Measurements from ENCODE around the gene DGKG. TPM values are rescaled to one million over a fixed set of nuclear protein-coding genes. Genes with fewer than 3 reads are reported as not detected.

DGKG gene
- total and polyA plus RNA-seq, 8 donors, result 0.12 to 26.3 (median 2.7) TPM

DNA sequence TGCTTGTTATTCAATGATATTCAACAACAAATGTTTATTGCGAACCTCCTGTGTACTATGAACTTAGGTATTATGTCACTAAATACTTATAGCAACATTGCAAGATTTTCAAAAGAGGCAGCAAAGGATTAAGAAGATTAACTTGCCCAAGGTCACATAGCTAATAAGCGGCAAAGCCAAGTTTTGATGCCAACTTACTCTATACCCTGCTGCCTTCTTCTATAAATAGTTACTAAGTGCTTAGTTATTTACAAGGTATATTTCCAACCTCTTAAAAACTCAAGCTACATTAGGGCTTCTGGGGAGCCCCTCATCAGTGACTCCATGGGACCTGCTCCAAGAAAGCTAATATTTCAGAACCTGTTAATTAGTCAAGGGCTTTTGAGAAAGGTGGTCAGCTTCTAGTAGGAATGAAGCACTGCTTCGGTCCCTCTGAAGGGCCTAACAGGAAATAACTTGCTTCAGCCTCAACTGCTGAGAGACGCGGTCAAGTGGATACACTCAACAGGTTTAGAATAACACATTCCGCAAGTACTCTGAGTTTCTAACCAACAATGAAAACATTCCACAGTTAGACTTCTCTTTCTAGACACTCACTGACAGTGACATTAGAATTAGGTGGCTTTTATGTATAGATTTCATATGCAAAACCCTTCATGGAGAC lies 125.5 kb downstream of the DGKG start:
- Histone ChIP-seq H3K27ac (no peak overlapping the region), H3K36me3 (no peaks in the 10 kb centered on the region), H3K9me3 (no peaks in the 10 kb centered on the region), H3K4me3 (no peak overlapping the region), H3K4me1 (peaks cover 3 to 32% (median 6%) of the 10 kb centered on the region in 4 donors), H3K27me3 (no peaks in the 10 kb centered on the region)
- intact Hi-C loops (cut with DNase I; ENCODE audit: low total_unique reads), result no loop called here
- WGBS, 5 donors, result 75 to 87% (median 81%) methylated on average over 6 of the region's 6 CpGs
- no peak for DNase-seq
- TF ChIP-seq EP300 (IDR thresholded peaks at IDR 0.05) (no peak), POLR2AphosphoS5 (IDR thresholded peaks at IDR 0.05) (no peak), POLR2A (IDR thresholded peaks at IDR 0.05) (no peak)
- TF ChIP-seq, protein P1, sequence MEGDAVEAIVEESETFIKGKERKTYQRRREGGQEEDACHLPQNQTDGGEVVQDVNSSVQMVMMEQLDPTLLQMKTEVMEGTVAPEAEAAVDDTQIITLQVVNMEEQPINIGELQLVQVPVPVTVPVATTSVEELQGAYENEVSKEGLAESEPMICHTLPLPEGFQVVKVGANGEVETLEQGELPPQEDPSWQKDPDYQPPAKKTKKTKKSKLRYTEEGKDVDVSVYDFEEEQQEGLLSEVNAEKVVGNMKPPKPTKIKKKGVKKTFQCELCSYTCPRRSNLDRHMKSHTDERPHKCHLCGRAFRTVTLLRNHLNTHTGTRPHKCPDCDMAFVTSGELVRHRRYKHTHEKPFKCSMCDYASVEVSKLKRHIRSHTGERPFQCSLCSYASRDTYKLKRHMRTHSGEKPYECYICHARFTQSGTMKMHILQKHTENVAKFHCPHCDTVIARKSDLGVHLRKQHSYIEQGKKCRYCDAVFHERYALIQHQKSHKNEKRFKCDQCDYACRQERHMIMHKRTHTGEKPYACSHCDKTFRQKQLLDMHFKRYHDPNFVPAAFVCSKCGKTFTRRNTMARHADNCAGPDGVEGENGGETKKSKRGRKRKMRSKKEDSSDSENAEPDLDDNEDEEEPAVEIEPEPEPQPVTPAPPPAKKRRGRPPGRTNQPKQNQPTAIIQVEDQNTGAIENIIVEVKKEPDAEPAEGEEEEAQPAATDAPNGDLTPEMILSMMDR (IDR thresholded peaks at IDR 0.05), result no peak

DNA sequence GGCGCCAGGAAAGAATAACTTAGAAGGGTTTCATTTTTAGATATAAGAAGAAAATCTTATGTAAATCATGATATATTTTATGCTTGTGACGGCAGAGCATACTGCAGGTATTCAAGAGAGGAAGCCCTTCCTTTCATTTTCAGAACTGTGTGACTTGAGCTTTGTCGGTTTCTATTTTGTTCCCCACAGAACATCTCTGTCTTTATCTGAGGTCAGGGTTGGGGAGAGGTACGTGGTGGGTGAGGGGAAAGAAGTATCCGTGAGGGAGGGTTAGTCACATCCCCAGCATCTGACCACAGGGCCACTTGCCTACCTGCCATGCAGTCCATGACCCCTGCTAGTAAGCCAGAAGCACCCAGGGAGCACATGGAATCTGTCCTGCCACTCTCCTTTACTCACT lies 126.5 kb downstream of the DGKG start:
- intact Hi-C loops (cut with DNase I; ENCODE audit: low total_unique reads), result no loop called here
- TF ChIP-seq POLR2AphosphoS5 (IDR thresholded peaks at IDR 0.05) (no peak), EP300 (IDR thresholded peaks at IDR 0.05) (no peak), POLR2A (IDR thresholded peaks at IDR 0.05) (no peak)
- TF ChIP-seq, protein P1 (IDR thresholded peaks at IDR 0.05), result no peak

DNA sequence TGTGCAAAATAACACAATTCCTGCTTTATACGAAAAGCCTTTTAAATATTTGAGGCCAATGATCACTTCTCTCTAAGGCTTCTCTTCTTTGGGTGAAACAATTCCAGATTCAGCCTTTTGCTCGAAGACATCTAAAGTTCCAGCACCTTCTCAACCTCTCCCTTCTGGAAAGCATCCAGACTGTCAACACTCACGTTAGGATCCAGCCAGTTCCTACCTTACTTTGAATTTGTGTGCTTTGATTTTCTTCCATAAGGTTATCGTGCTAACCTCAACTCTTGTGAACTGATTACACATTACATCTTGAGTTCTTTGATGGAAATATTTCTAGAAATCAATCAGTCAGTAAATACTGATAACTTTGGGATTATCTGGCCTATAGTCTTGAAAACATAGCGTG lies 127.9 kb downstream of the DGKG start:
- no peak for TF ChIP-seq EP300 (IDR thresholded peaks at IDR 0.05)
- TF ChIP-seq POLR2A (IDR thresholded peaks at IDR 0.05), result no peak
- TF ChIP-seq, protein P1 (IDR thresholded peaks at IDR 0.05), result no peak
- TF ChIP-seq POLR2AphosphoS5 (IDR thresholded peaks at IDR 0.05), result peak in 2 of 3 donors; percentile 23 to 36
- peak in 1 of 2 donors; percentile 31 for DNase-seq
- WGBS, 5 donors, result 31 to 54% (median 51%) methylated on average over 5 of the region's 5 CpGs
- H3K27ac ChIP-seq, result no peak overlapping the region
- H3K4me1 ChIP-seq, result peaks cover 3 to 25% (median 4%) of the 10 kb centered on the region in 4 donors
- H3K9me3 ChIP-seq, result no peaks in the 10 kb centered on the region
- intact Hi-C loops (cut with DNase I; ENCODE audit: low total_unique reads), result no loop called here
- H3K4me3 ChIP-seq, result no peak overlapping the region
- H3K27me3 ChIP-seq, result no peaks in the 10 kb centered on the region
- no peaks in the 10 kb centered on the region for H3K36me3 ChIP-seq

More for the DNA sequence above, 126.5 kb downstream of the DGKG start:
- WGBS, 5 donors, result 30 to 51% (median 48%) methylated on average over 5 of the region's 5 CpGs
- Histone ChIP-seq H3K9me3 (no peaks in the 10 kb centered on the region), H3K4me1 (peaks cover 3 to 32% (median 5%) of the 10 kb centered on the region in 4 donors), H3K27ac (no peak overlapping the region), H3K4me3 (no peak overlapping the region), H3K27me3 (no peaks in the 10 kb centered on the region), H3K36me3 (no peaks in the 10 kb centered on the region)
- DNase-seq, result no peak

DNA sequence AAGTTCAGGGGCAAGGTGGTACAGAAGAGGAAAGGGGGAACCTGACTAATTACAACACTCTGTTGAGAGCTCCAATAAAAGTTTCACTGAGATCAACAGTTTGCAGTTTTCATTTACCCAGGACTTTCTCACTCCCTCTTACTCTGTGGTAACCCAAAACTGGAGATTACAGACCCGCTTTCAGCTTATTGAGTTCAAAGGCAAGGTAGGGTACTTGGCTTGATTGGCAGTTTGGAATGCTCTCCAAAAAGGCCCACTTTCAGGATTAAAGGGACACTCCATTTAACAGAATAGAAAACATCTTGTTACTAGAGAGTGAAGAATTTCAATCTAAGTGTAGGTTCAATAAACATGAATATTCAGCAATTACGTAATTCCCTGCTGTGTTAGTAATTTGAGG lies 135.6 kb downstream of the DGKG start:
- TF ChIP-seq EP300 (IDR thresholded peaks at IDR 0.05) (no peak), POLR2AphosphoS5 (IDR thresholded peaks at IDR 0.05) (no peak), POLR2A (IDR thresholded peaks at IDR 0.05) (no peak)
- TF ChIP-seq, protein P1 (IDR thresholded peaks at IDR 0.05), result no peak
- Histone ChIP-seq H3K4me1 (no peaks in the 10 kb centered on the region), H3K36me3 (no peaks in the 10 kb centered on the region), H3K4me3 (no peak overlapping the region), H3K27me3 (no peaks in the 10 kb centered on the region), H3K9me3 (no peaks in the 10 kb centered on the region), H3K27ac (no peak overlapping the region)
- 83 to 93% (median 91%) methylated on average over 2 of the region's 2 CpGs for WGBS, 5 donors
- intact Hi-C loops (cut with DNase I; ENCODE audit: low total_unique reads), result no loop called here
- no peak for DNase-seq
